Activated naive CD4-positive, alpha-beta T cell treated with anti-CD3 and anti-CD28 coated beads, Interleukin-2, amount 10 ng/mL, durations not matched to agents 7 days and 5 days (primary cell): ENCODE measurements around the gene CFAP107.
"Not testable (repeated sequence)": the region's sequence is repeated elsewhere in the genome, so short reads cannot be mapped to it uniquely, and the experiment has no call there.

ENCODE experiments used
- CTCF ChIA-PET: fragments of 350-600 bp; sonication (Branson Sonifier 250); formaldehyde crosslinking; loops from one replicate; lab custom pipeline; 2021; ENCODE audit warnings: antibody characterized with exemption; lab: Charles Lee
- DNase-seq: peaks from one replicate; pipeline ENCODE4 v3.0.0-alpha.2; 2020
- H3K27ac Mint-ChIP-seq: one replicate; pipeline ENCODE4 v1.8.0; 2021; ENCODE audit warnings: mild to moderate bottlenecking, moderate library complexity, mixed read lengths
- H3K27me3 Mint-ChIP-seq: one replicate; pipeline ENCODE4 v1.8.0; 2021; ENCODE audit warnings: mild to moderate bottlenecking, mixed read lengths
- H3K36me3 Mint-ChIP-seq: one replicate; pipeline ENCODE4 v1.8.0; 2021; ENCODE audit warnings: mixed read lengths
- H3K4me1 Mint-ChIP-seq: one replicate; pipeline ENCODE4 v1.8.0; 2021; ENCODE audit warnings: mixed read lengths
- H3K4me3 Mint-ChIP-seq: one replicate; pipeline ENCODE4 v1.8.0; 2021; ENCODE audit warnings: mild to moderate bottlenecking, moderate library complexity, mixed read lengths
- H3K9me3 Mint-ChIP-seq: one replicate; pipeline ENCODE4 v1.8.0; 2021; ENCODE audit warnings: mixed read lengths

Gene CFAP107, protein sequence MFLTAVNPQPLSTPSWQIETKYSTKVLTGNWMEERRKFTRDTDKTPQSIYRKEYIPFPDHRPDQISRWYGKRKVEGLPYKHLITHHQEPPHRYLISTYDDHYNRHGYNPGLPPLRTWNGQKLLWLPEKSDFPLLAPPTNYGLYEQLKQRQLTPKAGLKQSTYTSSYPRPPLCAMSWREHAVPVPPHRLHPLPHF

DNA sequence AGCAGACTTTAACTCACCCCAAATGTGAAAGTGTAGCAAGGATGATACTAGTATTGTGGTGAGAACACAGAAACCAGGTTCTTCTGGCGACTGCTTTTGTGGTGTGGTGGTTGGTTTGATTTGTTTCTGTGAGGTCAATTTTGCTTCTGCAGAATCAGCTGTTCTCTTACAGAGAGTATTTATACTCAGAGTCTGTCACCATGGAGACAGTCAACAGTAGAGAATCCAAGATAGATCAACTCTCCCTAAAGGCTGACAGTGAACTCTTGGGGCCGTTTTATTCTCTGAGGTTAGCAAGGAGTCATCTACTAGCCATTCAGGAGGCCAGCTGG, at the start of gene CFAP107:
CFAP107 (plus strand) TSS at position 209 of the 332 bp plus-strand sequence. CDS start 231 bp downstream, outside the sequence.
- Mint-ChIP-seq H3K9me3 (peaks cover 11% of the 10 kb centered on the region), H3K4me1 (no peaks in the 10 kb centered on the region)
- CTCF ChIA-PET: no interaction called here

DNA sequence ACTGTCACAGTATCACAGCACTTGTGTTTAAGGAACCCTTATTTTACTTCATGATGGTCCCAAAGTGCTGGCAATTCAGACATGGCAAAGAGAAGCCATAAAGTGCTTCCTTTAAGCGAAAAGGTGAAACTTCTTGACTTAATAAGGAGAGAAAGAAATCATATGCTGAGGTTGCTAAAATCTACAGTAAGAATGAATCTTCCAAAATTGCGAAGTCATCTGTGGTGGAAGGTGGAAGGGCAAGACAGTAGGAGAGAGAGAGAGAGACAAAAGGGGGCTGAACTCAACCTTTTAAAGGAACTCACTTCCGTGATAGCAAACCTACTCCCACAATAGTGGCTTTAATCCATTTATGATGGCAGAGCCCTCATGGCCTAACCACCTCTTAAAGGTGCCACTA, 49.3 kb upstream of the CFAP107 start:
- H3K36me3 Mint-ChIP-seq: no peaks in the 10 kb centered on the region
- H3K27ac Mint-ChIP-seq: no peak overlapping the region
- CTCF ChIA-PET: interaction anchor here (1.6 kb wide), 1 partner anchor 20 kb away, joined by 3 read pairs; the partner anchor contains the start of gene AADACL3
- no peaks in the 10 kb centered on the region for H3K4me1 Mint-ChIP-seq
- H3K9me3 Mint-ChIP-seq: peaks cover 3% of the 10 kb centered on the region
- no peak for DNase-seq
- no peak overlapping the region for H3K4me3 Mint-ChIP-seq
- peaks cover 8% of the 10 kb centered on the region for H3K27me3 Mint-ChIP-seq

More for the DNA sequence above, at the start of gene CFAP107:
- Mint-ChIP-seq H3K27ac (no peak within 1 kb of the TSS), H3K36me3 (peaks cover 1% of the 10 kb centered on the region), H3K4me3 (no peak within 1 kb of the TSS), H3K27me3 (peaks cover 17% of the 10 kb centered on the region)
- DNase-seq: no peak

DNA sequence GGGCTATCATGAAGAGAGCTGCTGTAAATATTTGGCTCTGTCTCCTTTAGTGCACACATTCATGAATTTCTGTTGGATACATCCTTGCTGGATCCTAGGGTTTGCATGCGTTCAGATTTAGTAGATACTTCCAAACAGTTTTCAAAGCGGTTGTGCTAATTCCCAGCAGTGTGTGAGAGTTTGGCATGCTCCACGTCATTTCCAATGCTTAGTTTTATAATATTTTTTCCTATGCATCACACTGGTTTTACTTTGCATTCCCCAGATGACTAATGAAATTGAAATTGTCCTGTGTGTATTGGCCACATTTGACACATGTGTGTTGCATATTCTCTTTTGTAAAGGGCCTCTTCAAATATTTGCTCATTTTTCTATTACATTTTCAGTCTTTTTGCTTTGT, 48.6 kb upstream of the CFAP107 start:
- H3K27ac Mint-ChIP-seq: no peak overlapping the region
- no peak for DNase-seq
- CTCF ChIA-PET: no interaction called here
- H3K9me3 Mint-ChIP-seq: peaks cover 3% of the 10 kb centered on the region
- H3K4me3 Mint-ChIP-seq: no peak overlapping the region
- H3K27me3 Mint-ChIP-seq: peaks cover 8% of the 10 kb centered on the region
- H3K4me1 Mint-ChIP-seq: no peaks in the 10 kb centered on the region
- H3K36me3 Mint-ChIP-seq: no peaks in the 10 kb centered on the region

DNA sequence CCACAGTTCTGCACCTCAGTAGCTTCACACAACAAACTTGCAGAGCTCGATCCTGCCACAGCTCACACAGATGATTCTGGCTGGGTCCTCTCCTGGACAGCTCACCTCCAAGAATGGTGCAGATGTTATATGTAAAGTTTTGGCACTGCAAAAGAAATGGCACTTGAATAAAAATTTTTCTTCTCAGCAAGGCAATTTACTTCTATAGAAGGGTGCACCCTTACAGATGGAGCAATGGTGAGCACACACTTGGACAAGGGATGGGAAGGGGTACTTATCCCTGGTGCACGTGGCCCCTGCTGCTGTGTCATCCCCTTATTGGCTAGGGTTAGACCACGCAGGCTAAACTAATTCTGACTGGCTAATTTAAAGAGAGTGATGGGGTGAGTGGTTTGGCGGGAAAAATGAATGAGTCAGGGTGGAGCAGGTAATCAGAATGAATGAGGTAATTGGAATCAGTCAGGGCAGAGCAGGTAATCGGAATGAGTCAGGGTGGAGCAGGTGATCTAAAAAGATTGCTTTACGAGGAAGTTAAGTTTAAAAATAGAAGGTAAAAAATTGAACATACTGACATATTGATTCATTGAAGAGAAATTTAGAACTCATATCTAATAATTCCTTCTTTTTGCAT, 42.1 kb upstream of the CFAP107 start:
- Mint-ChIP-seq H3K27me3 (peaks cover 7% of the 10 kb centered on the region), H3K4me3 (no peak overlapping the region), H3K36me3 (no peaks in the 10 kb centered on the region), H3K27ac (no peak overlapping the region), H3K4me1 (no peaks in the 10 kb centered on the region), H3K9me3 (peaks cover 10% of the 10 kb centered on the region)
- CTCF ChIA-PET: no interaction called here
- no peak for DNase-seq

DNA sequence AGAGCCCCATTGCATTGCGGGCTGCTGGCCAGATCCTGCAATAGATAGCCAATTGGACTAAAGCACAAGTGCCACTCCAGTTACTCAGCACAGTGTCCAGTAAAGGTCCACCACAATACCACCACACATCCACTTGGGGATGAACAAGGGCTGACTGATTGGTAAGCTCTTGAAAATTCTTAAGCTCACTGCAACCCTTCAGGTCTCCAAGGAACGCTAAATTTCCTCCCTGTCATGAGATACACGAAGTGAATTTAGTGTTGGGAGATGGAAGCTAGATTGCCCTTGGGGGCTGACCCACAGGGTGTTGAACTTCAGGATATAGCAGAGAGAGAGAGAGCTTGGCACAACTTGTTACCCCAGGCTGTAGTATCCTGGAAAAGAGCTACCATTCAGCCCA, 39.9 kb upstream of the CFAP107 start:
- Mint-ChIP-seq H3K9me3 (peaks cover 10% of the 10 kb centered on the region), H3K36me3 (no peaks in the 10 kb centered on the region), H3K27ac (no peak overlapping the region), H3K27me3 (peaks cover 10% of the 10 kb centered on the region), H3K4me1 (no peaks in the 10 kb centered on the region), H3K4me3 (no peak overlapping the region)
- no peak for DNase-seq
- CTCF ChIA-PET: no interaction called here

DNA sequence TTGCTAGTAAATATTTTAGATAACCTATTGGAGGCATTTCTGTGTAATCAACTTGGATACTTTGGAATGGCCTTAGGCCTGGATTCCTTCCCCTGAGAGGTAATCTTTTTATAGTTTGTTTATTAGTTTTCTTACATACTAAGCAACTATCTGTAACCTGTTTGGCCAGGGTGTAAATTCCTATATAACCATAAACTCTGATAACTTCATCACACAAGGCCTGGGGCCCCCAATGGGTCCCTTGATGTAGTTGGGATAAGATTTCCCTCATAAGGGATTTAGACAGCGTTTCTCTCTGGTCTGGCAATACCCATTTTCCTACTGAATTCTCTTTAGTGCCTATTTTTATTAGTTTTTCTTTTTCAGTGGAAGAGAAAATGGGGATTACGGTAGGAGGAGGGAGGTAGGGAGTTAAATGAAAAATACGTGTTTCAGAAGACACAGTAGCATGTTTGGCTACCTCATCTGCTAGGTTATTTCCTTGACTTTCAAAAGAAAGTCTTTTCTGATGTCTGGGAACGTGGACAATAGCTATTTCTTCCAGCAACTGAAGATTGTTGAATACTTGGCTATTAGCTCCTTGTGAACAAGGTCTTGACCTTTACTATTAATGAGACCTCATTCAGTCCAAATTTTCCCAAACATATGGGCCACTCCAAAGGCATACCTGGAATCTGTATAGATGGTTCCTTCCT, 37.5 kb upstream of the CFAP107 start:
- no peak overlapping the region for H3K27ac Mint-ChIP-seq
- DNase-seq: no peak
- CTCF ChIA-PET: no interaction called here
- peaks cover 3% of the 10 kb centered on the region for H3K9me3 Mint-ChIP-seq
- no peaks in the 10 kb centered on the region for H3K4me1 Mint-ChIP-seq
- H3K4me3 Mint-ChIP-seq: no peak overlapping the region
- H3K36me3 Mint-ChIP-seq: no peaks in the 10 kb centered on the region
- peaks cover 18% of the 10 kb centered on the region for H3K27me3 Mint-ChIP-seq

DNA sequence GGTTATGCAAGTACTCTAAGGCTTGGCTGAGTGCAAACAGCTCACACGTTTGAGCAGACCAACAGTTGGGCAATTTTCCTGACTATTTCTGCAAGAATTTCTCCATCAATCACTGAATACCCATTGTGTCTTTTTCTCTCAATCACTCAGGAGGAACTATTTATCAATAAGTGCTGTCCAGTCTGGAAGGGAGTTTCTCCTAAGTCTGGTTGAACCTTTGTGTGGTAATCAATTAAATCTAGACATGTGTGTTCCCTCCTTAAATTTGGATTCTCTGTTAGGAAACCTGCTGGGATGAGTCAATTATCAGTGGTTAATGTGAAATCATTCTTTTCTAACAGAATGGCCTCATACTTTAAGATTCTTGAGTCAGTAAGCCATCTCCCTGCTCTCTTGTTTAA, 36.9 kb upstream of the CFAP107 start:
- no peak for DNase-seq
- no peaks in the 10 kb centered on the region for H3K4me1 Mint-ChIP-seq
- CTCF ChIA-PET: no interaction called here
- peaks cover under 1% of the 10 kb centered on the region for H3K9me3 Mint-ChIP-seq
- peaks cover 23% of the 10 kb centered on the region for H3K27me3 Mint-ChIP-seq
- no peak overlapping the region for H3K27ac Mint-ChIP-seq
- no peak overlapping the region for H3K4me3 Mint-ChIP-seq
- H3K36me3 Mint-ChIP-seq: no peaks in the 10 kb centered on the region

DNA sequence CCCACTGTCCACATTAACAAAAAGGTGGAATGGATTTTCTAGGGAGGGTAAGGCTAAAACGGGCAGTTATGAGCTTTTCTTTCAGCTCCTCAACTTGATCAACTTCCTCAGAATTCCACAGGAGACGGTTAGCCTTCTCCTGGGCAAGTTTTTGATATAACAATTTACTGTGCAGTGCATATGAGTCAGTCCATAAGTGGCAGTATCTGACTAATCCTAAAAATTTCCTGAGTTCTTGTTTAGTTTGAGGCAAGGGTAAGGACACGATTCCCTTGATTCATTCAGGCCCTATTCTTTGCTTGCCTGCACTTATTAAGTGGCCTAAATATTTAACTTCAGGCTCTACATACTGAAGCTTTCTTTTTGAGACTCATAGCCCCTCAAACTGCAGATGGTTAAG, 36.3 kb upstream of the CFAP107 start:
- peaks cover 23% of the 10 kb centered on the region for H3K27me3 Mint-ChIP-seq
- H3K4me3 Mint-ChIP-seq: no peak overlapping the region
- no peaks in the 10 kb centered on the region for H3K4me1 Mint-ChIP-seq
- CTCF ChIA-PET: no interaction called here
- no peaks in the 10 kb centered on the region for H3K9me3 Mint-ChIP-seq
- H3K36me3 Mint-ChIP-seq: no peaks in the 10 kb centered on the region
- DNase-seq: no peak
- no peak overlapping the region for H3K27ac Mint-ChIP-seq

DNA sequence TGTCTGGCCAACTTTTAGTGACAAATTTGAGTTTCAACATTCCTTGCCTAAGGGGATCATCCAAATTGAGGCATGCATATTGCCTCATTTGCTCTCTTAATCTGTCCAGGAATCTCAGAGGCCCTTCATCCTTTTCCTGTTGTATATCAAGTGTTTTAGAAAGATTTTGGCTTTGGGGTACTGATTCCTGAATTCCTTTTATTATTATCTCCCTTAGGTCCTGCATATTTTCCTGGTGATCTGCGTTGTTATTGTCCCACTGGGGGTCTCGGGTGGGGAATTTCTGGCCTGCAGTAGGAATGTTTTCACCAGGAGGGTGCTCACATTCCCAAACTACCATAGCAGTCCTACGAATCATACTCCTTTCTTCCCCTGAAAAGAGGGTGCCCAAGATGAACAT, 34.5 kb upstream of the CFAP107 start:
- DNase-seq: no peak
- H3K36me3 Mint-ChIP-seq: no peaks in the 10 kb centered on the region
- no peak overlapping the region for H3K27ac Mint-ChIP-seq
- H3K9me3 Mint-ChIP-seq: no peaks in the 10 kb centered on the region
- H3K27me3 Mint-ChIP-seq: peaks cover 25% of the 10 kb centered on the region
- CTCF ChIA-PET: no interaction called here
- no peak overlapping the region for H3K4me3 Mint-ChIP-seq
- H3K4me1 Mint-ChIP-seq: no peaks in the 10 kb centered on the region

DNA sequence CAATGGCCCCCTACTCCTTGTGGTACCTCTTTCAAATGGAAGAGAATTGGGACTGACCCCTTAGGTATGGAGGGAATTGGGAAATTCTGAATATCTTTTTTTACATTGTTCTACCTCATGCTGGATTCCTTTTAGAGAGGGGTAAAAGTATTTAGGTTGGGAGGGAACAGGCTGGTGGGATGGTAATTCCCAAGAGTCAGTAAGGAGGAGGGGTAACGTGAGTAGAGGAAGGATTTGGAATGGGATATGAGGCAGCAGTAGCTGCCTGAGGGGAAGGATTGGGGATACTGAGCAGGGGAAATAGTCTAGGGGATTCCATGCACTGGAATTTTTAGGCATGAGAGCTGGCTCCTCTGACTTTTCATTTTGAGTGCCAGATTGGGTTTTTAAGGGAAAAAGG, 33.9 kb upstream of the CFAP107 start:
- CTCF ChIA-PET: no interaction called here
- Mint-ChIP-seq H3K4me1 (no peaks in the 10 kb centered on the region), H3K9me3 (no peaks in the 10 kb centered on the region), H3K4me3 (no peak overlapping the region), H3K36me3 (no peaks in the 10 kb centered on the region), H3K27me3 (peaks cover 24% of the 10 kb centered on the region), H3K27ac (no peak overlapping the region)
- no peak for DNase-seq

DNA sequence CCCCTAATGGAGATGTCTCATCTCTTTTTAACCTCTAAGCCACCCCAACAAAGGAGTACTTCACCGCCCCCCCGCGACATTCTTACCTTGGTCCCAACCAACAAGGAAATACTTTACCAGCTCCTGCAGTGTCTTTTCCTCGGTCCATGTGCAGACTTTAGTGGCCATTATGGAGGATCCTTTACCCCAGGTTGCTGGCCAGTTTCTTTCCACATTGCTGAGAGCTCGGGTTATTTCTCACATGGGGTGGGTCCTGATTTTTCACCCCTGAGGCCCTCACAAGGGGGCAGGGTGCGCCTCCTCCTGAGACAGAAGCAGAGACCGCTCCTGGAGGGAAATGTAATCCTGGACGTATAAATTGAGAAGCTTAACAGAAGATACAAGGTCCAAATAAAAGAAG, 33.1 kb upstream of the CFAP107 start:
- Mint-ChIP-seq H3K36me3 (no peaks in the 10 kb centered on the region), H3K27ac (no peak overlapping the region), H3K9me3 (no peaks in the 10 kb centered on the region), H3K27me3 (peaks cover 20% of the 10 kb centered on the region), H3K4me3 (no peak overlapping the region), H3K4me1 (no peaks in the 10 kb centered on the region)
- no peak for DNase-seq
- CTCF ChIA-PET: no interaction called here

DNA sequence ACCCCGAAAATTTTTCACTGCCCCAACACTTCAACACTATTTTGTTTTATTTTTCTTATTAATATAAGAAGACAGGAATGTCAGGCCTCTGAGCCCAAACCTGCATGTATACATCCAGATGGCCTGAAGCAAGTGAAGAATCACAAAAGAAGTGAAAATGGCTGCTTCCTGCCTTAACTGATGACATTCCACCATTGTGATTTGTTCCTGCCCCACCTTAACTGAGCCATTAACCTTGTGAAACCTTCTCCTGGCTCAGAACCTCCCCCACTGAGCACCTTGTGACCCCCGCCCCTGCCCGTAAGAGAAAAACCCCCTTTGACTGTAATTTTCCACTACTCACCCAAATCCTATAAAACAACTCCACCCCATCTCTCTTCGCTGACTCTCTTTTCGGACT, 32.3 kb upstream of the CFAP107 start:
- H3K36me3 Mint-ChIP-seq, H3K27ac Mint-ChIP-seq, H3K9me3 Mint-ChIP-seq, CTCF ChIA-PET, H3K4me1 Mint-ChIP-seq, DNase-seq, H3K4me3 Mint-ChIP-seq: not testable (repeated sequence)
- peaks cover 20% of the 10 kb centered on the region for H3K27me3 Mint-ChIP-seq

DNA sequence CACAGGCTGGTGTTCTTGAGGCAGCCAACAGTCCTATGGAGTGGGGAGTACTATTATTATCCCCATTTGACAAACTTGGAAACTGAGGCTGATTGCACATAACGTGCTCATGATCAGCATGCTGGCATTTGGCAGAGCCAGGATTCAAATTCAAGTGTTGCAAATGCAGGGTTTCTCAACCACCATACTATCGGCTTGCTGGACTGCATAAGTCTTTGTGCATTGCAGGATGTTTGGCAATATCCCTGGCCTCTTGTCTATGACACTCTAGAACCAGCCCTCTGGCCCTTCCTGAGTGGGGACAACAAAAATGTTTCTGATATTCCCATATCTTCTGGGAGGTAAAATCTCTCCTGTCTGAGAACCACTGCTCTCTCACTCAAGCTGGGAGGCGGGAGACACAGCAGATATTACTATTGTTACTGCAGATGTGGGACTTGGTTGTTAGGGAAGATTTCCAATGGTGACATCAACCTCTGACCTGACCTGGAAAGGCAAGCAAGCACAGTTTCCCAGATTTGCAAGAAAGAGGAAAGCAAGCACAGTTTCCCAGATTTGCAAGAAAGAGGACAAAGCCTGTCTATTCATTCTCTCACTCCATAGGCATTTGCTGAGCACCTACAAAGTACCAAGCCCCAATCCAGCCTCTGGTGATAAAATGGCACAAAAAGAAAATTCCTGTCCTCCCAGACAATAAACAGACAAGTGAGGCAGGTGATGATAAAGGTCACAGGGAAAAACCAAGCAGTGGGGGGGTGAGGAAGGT, 31.1 kb upstream of the CFAP107 start:
- Mint-ChIP-seq H3K36me3 (no peaks in the 10 kb centered on the region), H3K27me3 (peaks cover 26% of the 10 kb centered on the region), H3K9me3 (no peaks in the 10 kb centered on the region), H3K4me1 (no peaks in the 10 kb centered on the region), H3K27ac (no peak overlapping the region), H3K4me3 (no peak overlapping the region)
- CTCF ChIA-PET: no interaction called here
- no peak for DNase-seq

DNA sequence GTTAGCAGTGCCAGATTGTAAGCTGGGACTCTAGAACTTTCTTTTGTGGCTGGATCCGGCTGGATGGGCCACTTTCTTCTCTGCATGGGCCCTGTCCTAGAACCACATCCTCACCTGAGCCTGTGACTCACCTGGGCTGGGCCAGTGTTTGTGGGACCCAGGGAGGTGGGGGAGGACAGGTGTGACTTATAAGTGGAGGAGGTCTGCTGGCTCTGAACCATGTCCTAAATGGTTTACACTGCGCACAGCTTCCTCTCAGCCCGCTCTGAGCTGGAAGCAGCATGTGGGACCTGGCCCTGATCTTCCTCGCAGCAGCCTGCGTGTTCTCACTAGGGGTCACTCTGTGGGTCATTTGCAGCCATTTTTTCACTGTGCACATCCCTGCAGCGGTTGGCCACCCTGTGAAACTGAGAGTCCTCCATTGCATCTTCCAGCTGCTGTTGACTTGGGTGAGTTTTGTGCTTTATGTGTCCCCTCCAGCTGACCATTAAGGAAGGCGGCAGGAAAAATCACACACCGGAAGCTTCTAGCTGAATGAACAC, 30.0 kb upstream of the CFAP107 start, which contains the start of gene AADACL3:
AADACL3 (plus strand) TSS at position 215 of the 542 bp plus-strand sequence; CDS start at position 282, 67 bp downstream.
- Mint-ChIP-seq H3K4me1 (no peaks in the 10 kb centered on the region), H3K27ac (no peak within 1 kb of the TSS), H3K4me3 (no peak within 1 kb of the TSS), H3K36me3 (no peaks in the 10 kb centered on the region), H3K9me3 (no peaks in the 10 kb centered on the region), H3K27me3 (peaks cover 25% of the 10 kb centered on the region)
- DNase-seq: no peak
- CTCF ChIA-PET: interaction anchor here (1.6 kb wide), 1 partner anchor 20 kb away, joined by 3 read pairs; no protein-coding TSS in a partner anchor
